ENCODE results near the gene SPRN.
"Not testable (repeated sequence)": the region's sequence is repeated elsewhere in the genome, so short reads cannot be mapped to it uniquely, and the experiment has no call there.

The SPRN gene

GRCh38 chr10:133424601-133425000, at the start of gene SPRN:
Gene SPRN (minus strand): TSS chr10:133424625. CDS start chr10:133423681, 944 bp downstream.
- DNase-seq = not testable (repeated sequence)

GRCh38 chr10:133474027-133474426, 49.6 kb upstream of the SPRN start:
- DNase-seq = no peak

- no peak for DNase-seq
These were observed 48.8 kb upstream of the SPRN start for GRCh38 chr10:133473270-133473669.

GRCh38 chr10:133471300-133472109, 47.1 kb upstream of the SPRN start:
- DNase-seq = no peak

DNA sequence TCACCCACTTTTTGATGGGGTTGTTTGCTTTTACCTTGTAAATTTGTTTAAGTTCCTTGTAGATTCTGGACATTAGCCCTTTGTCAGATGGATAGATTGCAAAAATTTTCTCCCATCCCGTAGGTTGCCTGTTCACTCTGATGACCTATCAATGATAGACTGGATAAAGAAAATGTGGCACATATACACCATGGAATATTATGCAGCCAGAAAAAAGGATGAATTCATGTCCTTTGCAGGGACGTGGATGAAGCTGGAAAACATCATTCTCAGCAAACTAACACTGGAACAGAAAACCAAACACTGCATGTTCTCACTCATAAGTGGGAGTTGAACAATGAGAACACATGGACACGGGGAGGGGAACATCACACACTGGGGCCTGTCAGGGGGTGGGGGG, 44.8 kb upstream of the SPRN start:
- not testable (repeated sequence) for DNase-seq

- no peak for DNase-seq
These were observed 43.0 kb upstream of the SPRN start for GRCh38 chr10:133467286-133467911.

GRCh38 chr10:133466683-133467275, 42.4 kb upstream of the SPRN start:
- DNase-seq = no peak

DNA sequence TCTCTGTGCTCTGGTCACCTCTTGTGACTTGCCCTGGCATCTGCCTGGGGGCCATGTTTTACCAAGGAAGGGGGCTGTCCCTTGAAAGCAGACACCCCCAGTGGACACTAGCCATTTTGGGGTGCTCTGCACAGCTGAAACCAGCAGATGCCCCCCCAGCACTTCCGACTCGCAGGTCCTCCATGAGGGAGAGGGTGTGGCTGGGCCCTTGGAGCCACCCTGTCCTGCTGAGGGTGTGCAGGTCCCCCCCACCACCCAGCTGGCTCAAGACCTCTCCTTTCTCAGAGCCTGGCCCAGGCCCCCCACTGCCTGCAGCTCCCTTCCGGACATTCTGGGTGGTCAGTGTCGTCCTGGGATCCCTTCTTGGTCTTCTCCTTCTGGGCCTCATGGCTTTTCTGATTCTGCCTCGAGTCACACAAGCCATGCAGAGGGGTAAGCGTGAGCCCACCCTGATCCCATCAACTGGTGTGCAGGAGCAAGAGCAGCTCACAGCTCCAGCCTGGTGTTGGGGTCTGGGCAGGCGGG, 41.6 kb upstream of the SPRN start:
- no peak for DNase-seq

DNA sequence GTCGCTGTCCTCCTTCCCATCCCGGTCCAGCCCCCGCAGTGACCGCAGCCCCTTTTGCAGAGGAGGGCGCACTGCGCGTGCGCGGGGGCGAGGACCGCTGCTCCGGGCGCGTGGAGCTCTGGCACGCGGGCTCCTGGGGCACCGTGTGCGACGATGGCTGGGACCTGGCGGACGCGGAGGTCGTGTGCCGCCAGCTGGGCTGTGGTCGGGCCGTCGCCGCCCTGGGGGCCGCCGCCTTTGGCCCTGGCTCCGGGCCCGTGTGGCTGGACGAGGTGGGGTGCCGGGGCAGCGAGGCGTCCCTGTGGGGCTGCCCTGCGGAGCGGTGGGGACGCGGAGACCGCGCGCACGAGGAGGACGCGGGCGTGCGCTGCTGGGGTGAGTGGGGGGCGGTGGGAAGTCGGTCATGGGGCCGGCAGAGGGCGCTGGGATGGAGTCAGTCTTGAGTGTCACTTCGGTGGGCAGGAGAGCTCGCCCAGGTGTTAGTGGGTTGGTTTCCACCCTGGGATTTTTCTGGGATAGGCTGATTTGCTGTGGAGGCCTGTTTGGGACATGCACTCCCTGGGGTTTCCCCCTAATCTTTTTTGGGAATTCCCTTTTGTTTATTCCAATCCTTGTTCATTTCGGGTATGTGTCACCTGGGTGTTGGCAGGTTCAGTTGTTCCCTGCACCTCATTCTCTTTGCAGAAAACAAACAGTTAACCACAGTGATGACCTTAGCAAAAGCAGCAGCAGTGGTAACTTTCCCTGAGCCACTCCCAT, 40.9 kb upstream of the SPRN start:
- DNase-seq = no peak

DNA sequence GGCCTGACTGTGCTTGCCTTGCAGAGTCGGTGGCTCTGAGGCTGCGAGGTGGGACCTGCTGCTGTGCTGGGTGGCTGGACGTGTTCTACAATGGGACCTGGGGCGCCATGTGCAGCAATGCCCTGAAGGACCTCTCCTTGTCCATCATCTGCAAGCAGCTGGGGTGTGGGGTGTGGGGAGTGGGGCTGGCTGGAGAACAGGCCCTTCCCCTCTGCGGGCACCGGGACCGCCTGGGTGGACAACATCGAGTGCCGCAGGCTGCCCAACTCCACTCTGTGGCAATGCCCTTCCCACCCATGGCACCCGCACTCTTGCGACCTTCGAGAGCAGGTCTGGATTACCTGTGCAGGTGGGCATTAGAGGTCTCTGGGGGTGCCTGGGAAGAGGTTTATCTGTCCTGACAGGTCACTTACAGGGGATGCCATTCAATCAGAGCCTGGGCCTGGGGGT, 40.2 kb upstream of the SPRN start:
- no peak for DNase-seq

DNA sequence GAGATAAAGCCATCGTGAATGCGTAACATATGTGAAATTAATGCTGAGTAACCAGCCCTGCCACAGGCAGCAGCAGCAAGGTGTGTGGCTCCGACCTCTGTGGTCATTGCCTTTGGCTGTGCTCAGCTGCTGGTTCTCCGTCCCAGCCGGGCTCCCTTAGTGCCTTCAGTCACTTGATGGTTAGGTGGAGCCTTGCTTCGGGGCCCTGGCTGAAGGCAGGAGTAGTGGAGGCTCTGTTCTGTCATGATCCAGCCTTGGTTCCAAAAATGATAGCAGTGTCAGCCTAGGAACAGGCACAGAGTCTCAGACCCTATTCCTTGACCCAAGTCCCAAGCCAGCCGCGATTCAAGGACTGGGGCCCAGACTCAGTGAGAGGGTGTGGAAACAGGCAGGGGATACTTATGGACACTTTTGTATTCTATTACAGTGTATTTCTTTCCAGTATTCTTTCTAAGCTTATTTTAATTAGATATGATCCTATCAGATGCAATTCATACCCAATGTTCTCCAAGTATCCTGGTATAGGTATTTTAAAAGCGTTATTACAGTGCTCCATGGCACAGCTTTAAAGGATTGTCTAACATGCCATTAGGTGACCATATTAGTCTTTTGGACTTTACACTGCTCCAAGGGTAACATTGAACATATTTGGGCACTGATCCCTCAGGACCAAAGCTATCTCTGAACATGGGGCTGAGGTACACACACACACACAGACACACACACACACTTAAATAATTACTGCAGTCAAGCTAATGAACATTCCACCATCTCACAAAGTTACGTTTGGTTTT, 38.3 kb upstream of the SPRN start:
- no peak for DNase-seq

- DNase-seq = no peak
These were observed 37.4 kb upstream of the SPRN start for GRCh38 chr10:133461841-133462240.

GRCh38 chr10:133461027-133461426, 36.6 kb upstream of the SPRN start:
- DNase-seq = no peak

- no peak for DNase-seq
These were observed 35.9 kb upstream of the SPRN start for GRCh38 chr10:133460208-133460769.

- no peak for DNase-seq
These were observed 35.2 kb upstream of the SPRN start for GRCh38 chr10:133459454-133460207.

- no peak for DNase-seq
These were observed 34.5 kb upstream of the SPRN start for GRCh38 chr10:133458710-133459453.

- DNase-seq = no peak
These were observed 33.7 kb upstream of the SPRN start for GRCh38 chr10:133458021-133458709.

- DNase-seq = no peak
These were observed 32.8 kb upstream of the SPRN start for GRCh38 chr10:133457100-133457841.

Measured in stimulated activated CD4-positive, alpha-beta T cell treated with anti-CD3 and anti-CD28 coated beads, Interleukin-15, amount 100 ng/mL, for 24 hours (primary cell).